EH (cell line): Measurements from ENCODE around the gene PDZD8.

Source experiments
- DNase-seq: peaks from one replicate; pipeline ENCODE4 v3.0.0-alpha.2; 2015; ENCODE audit warnings: low read depth

The PDZD8 gene

GRCh38 chr10:117391436-117392205, 16.4 kb upstream of the PDZD8 start:
- DNase-seq: peak; percentile 46

GRCh38 chr10:117390420-117390819, 15.2 kb upstream of the PDZD8 start:
- no peak for DNase-seq

DNA sequence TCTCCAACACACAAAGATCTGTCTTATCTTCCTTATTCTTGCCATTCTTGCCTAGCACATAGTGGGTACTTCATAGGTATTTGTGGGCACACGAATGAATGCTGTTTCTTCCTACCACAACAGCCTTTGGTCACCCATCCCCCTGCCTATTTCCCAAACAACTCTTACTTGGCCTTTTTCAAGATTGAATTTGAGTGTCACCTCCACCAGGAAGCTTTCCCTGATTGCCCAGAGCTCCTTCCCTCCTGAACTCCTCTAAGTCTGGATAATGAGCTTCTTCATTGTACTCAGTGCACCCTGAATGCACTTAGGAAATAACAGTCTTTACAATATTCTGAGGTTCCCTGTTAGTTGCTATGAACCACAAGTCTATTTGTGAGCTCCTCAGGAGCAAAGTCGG, 11.6 kb upstream of the PDZD8 start:
- no peak for DNase-seq

- DNase-seq: no peak
These were observed 7.6 kb upstream of the PDZD8 start for GRCh38 chr10:117382861-117383260.

DNA sequence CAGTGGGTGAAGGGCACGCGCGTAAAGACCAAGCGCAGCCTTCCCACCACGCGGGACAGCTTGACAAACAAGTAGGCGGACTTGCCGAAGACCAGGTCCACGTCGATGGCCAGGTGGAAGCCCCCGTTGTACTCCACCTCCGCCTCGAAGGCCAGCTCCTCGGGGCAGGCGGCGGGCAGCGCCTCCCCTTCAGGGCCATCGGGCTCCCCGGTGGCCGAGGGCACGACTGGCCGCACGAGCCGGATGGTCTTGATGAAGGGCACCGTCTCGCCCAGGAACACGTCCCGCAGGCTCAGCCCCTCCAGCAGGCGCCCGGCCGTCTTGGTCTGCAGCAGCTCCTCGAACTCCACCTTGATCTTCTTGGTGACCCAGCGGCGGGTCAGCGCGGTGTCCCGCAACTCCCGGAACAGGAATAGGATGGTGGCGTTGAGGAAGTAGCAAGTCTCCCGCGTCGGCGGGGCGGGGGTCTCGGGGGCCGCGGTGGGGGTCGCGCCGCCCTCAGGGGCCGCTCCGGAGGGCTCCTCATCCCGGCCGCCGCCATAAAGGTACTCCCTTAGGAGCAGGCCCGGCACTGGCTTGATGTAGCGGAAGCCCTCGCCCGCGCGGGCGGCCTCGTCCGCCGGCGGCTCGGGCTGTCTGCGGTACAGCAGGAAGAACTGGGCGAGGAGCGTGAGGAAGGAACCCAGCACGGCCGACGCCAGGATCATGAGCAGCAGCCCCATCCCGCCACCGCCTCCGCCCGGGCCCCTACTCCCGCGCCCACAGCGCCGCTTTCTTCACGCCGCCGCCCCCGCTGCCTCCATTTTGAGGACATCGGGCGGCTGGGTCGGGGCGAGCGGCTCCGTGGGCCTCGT, 507 bp downstream of the PDZD8 start:
- DNase-seq: peak; percentile 67

- DNase-seq: peak; percentile 61
These were observed 1.3 kb downstream of the PDZD8 start for GRCh38 chr10:117373823-117374505.

DNA sequence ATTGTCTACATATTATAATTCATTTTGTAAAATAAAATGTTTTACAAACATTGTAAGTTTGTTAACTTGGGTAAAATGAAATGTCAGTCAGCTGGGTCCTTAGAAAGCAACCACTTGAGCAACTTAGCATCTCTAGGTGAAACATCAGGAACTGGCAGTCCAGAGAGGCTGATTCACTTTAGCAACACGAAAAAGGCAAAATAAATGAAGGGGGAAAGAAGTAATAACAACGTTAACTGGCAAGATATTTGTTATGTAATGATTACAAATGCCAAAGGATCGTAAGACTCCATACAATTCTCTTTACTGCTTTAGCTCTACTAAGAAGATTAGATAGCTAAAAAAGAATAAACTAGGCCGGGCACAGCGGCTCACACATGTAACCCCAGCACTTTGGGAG, 5.0 kb downstream of the PDZD8 start:
- DNase-seq: peak; percentile 27

- no peak for DNase-seq
These were observed 7.5 kb downstream of the PDZD8 start for GRCh38 chr10:117367718-117368117.

GRCh38 chr10:117366741-117367140, 8.5 kb downstream of the PDZD8 start:
- DNase-seq: no peak

GRCh38 chr10:117365612-117366011, 9.6 kb downstream of the PDZD8 start:
- DNase-seq: no peak

GRCh38 chr10:117364110-117364960, 10.9 kb downstream of the PDZD8 start:
- DNase-seq: peak; percentile 34

GRCh38 chr10:117363028-117363427, 12.2 kb downstream of the PDZD8 start:
- peak; percentile 52 for DNase-seq

DNA sequence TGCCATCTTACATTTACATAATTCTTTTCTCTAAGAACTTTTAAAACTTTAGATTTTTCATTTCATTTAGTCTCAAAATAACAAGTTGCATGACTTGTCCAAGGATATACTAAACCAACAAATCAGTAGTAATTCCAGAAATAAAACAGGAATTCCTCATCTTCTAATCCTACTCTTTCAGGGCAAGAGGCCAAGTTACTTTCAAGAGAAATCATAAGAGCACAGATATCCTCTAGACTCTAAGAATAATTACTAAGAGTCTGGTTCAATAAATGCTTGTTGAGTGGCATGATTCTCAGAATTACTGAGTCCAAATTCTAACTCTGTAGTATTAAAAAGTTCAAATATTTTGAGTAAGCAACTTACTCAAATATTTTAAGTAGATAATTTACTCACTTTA, 12.9 kb downstream of the PDZD8 start:
- peak; percentile 60 for DNase-seq

- peak; percentile 61 for DNase-seq
These were observed 14.1 kb downstream of the PDZD8 start for GRCh38 chr10:117360994-117361667.

DNA sequence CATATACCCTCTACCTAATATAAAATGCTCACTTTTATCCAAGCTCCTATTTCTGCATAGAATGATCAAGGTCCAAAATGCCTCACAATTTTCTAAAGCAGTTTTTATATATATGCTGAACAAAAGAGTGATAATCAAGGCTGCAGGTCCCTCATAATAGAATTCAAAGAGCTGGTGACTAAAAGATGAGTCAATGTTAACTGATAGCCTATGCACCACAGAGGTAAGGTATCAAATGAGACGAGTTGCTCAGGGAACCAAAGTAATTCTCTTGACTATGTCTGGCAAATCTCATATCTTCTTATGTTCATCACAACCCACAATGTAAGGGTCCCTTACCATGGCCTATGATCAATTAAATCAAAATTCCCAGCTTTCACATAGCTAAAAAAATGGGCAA, 15.2 kb downstream of the PDZD8 start:
- no peak for DNase-seq

DNA sequence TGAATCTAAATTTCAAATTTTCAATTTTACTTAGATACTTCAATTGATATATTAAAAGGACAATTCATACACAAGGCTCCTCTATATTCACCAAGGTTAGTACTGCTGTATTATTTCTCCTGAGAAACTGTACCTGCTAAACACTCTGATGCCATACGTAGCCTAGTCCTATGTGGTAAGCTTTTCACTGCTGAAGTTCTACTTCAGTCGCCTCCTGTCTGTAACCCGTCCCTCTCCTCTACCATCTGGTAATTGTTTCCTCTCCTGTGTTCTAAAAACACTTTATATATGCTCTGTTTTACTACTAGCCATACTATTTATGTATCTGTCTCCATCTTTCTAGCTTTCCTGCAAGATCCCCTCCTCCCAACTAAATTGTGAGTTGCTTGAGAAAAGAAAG, 20.2 kb downstream of the PDZD8 start:
- no peak for DNase-seq

DNA sequence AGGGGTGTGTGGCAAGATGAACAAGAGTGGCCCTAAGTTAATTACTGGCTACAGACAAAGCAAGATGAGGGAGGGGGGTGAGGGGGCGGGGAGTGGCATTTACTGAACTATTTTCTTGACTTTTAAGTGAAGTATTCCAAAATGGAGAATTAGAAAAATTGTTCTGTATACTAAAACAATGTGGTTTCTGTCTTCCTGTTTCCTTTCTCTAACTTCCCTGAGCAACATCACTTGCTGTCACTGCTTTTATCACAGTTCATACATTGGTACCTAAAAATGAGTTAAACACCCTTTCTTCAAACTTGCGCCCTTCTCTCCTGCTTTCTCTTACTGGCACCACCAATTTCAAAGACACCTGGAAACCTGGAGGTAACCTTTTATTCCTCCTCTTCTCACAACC, 21.6 kb downstream of the PDZD8 start:
- no peak for DNase-seq

DNA sequence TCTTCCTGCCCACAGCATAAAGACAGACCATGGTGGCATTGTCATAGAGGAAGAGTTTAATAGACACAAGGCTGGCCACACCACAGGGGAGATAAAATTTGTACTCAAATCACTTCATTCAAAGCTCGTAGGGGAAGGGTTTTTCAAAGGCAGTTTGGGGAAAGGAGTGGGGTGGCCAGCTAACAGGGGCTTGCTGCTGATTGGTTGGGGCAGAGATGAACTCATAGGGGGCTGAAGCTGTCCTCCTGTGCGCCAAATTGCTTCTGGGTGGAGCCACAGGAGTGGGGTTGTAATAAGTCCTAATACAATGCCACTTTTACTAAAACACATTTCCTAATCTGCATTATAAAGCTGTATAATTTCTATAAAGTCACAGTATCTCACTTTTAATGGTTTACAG, 22.5 kb downstream of the PDZD8 start:
- no peak for DNase-seq

GRCh38 chr10:117351996-117352395, 23.2 kb downstream of the PDZD8 start:
- DNase-seq: no peak

GRCh38 chr10:117351558-117351957, 23.7 kb downstream of the PDZD8 start:
- no peak for DNase-seq

GRCh38 chr10:117350909-117351308, 24.3 kb downstream of the PDZD8 start:
- no peak for DNase-seq
